Spleen (tissue), 11 donors: Measurements from ENCODE around the gene AXIN2. TPM values are rescaled to one million over a fixed set of nuclear protein-coding genes. Genes with fewer than 3 reads are reported as not detected.
"Not testable (repeated sequence)": the region's sequence is repeated elsewhere in the genome, so short reads cannot be mapped to it uniquely, and the experiment has no call there.

Source experiments
- DNase-seq: peaks from one replicate; pipeline ENCODE4 v3.0.0-alpha.2; 2020
- H3K27ac ChIP-seq, 8 donors: fragments of 200-600 bp; sonication (generic) in 7 of 8; 1 replicate in 4 of 8; 2 replicates in 4 of 8; pipeline versions ENCODE4 v1.5.0 to v1.8.0; 2016 to 2021; ENCODE audit warnings: inconsistent platforms in 4 of 8, mild to moderate bottlenecking in 4 of 8, moderate library complexity in 1 of 8
- H3K27me3 ChIP-seq, 7 donors: fragments of 200-600 bp; sonication (generic) in 6 of 7; replicated peaks in 1 of 7; 1 replicate in 4 of 7; 2 replicates in 3 of 7; pipeline versions ENCODE4 v1.5.0 to v1.8.0; 2016 to 2021; ENCODE audit warnings: inconsistent platforms in 3 of 7, mild to moderate bottlenecking in 1 of 7
- H3K36me3 ChIP-seq, 6 donors: fragments of 200-600 bp; sonication (generic) in 5 of 6; 1 replicate in 4 of 6; 2 replicates in 2 of 6; pipeline versions ENCODE4 v1.5.0 to v1.8.0; 2016 to 2021; ENCODE audit warnings: inconsistent platforms in 2 of 6
- H3K4me1 ChIP-seq, 6 donors: fragments of 200-600 bp; sonication (generic) in 5 of 6; 1 replicate in 3 of 6; 2 replicates in 3 of 6; pipeline versions ENCODE4 v1.5.0 to v1.8.0; 2016 to 2021; ENCODE audit warnings: inconsistent platforms in 3 of 6
- H3K4me3 ChIP-seq, 8 donors: fragments of 200-600 bp; sonication (generic) in 7 of 8; 1 replicate in 4 of 8; 2 replicates in 4 of 8; pipeline versions ENCODE4 v1.5.0 to v1.8.0; 2016 to 2021; ENCODE audit warnings: inconsistent platforms in 4 of 8, mild to moderate bottlenecking in 4 of 8, moderate library complexity in 2 of 8
- H3K9me3 ChIP-seq, 8 donors: fragments of 200-600 bp; sonication (generic) in 7 of 8; 1 replicate in 4 of 8; 2 replicates in 4 of 8; pipeline versions ENCODE4 v1.5.0 to v1.8.0; 2016 to 2021; ENCODE audit warnings: inconsistent platforms in 4 of 8
- POLR2A ChIP-seq, 3 donors: fragments of 450-650 bp; IDR thresholded peaks; one replicate each; pipeline ENCODE4 v1.5.1; 2017; ENCODE audit warnings: antibody characterized with exemption in 3 of 3, mild to moderate bottlenecking in 1 of 3
- POLR2AphosphoS5 ChIP-seq, 3 donors: sonication (generic); formaldehyde crosslinking; IDR thresholded peaks; one replicate each; pipeline ENCODE4 v1.5.1; 2017; ENCODE audit warnings: antibody characterized with exemption in 3 of 3
- WGBS, 5 donors: extraction: QIAGEN DNeasy Blood & Tissue Kit in 3 of 5; methylation state at CpG; one replicate each; pipeline versions ENCODE4 v1.1.5 to v1.1.7; 2013 to 2018; 5-methylcytosine and 5-hydroxymethylcytosine counted together
- intact Hi-C: fragments of 100-400 bp; cut with DNase I; formaldehyde crosslinking; loops from one replicate; pipeline ENCODE4 v1.15.0; 2023; ENCODE audit warnings: low total_unique reads
- polyA plus RNA-seq, 3 donors: library from polyadenylated mRNA; stranded (reverse); fragments of 200-250 nt; gene quantifications; one replicate each; pipeline ENCODE4 v1.2.1, GENCODE V29; 2013
- total RNA-seq, 7 donors: library from RNA; depleted of rRNA in 3 of 7; stranded (reverse); fragments of >200 nt in 3 of 7; fragmentation: NEBNext Ultra II Directional in 4 of 7; extraction: Animal tissue kit (Norgen Biotek cat#: 25700) in 4 of 7; gene quantifications; one replicate each; pipeline versions ENCODE4 v1.1.0 to v1.2.1, GENCODE V29; 2016 to 2021
- TF ChIP-seq, protein P1 (sequence below), 11 experiments: fragments of 200-600 bp in 7 of 11; fragments of 450-650 bp in 4 of 11; sonication (generic) in 4 of 11; IDR thresholded peaks in 8 of 11; conservative IDR thresholded peaks in 3 of 11; 1 replicate in 7 of 11; 2 replicates in 4 of 11; pipeline versions ENCODE4 v1.4.0 to v1.8.0; 2016 to 2021; ENCODE audit warnings: antibody characterized with exemption in 11 of 11, inconsistent platforms in 4 of 11, mild to moderate bottlenecking in 1 of 11
- donor health status: healthy with polysubstance abuse.
- donor health status: DM: no; HTN: no; CAD: no; lungs with moderate emphysema.
- donor health status: DM: no; HTN: no; CAD: no.
- donor health status: Bipolar disorder and iron deficiency.
- donor health status: healthy.
- donor health status: DM: no; HTN: no; CAD: no.
- donor health status: DM: yes; HTN: yes; CAD: no.

AXIN2 gene
- total and polyA plus RNA-seq, 10 donors = 1.1 to 16.6 (median 11.0) TPM

DNA sequence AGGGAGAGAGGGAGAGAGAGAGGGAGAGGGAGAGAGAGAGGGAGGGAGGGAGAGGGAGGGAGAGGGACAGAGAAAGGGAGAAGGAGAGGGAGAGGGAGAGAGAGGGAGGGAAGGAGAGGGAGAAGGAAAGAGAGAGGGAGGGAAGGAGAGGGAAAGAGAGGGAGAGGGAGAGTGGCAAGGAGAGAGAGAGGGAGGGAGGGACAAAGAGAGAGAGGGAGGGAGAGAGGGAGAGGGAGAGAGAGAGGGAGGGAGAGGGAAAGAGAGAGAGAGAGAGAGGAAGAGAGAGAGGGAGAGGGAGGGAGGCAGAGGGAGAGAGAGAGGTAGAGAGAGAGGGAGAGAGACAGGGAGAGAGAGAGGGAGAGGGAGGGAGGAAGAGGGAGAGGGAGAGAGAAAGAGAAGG, 73.5 kb downstream of the AXIN2 start:
- Histone ChIP-seq H3K36me3 (no peaks in the 10 kb centered on the region), H3K27me3 (no peaks in the 10 kb centered on the region), H3K4me3 (no peak overlapping the region), H3K4me1 (peaks cover 0 to 11% (median 0%) of the 10 kb centered on the region in 6 donors), H3K9me3 (no peaks in the 10 kb centered on the region), H3K27ac (no peak overlapping the region)
- no peak for DNase-seq
- intact Hi-C loops = no loop called here
- TF ChIP-seq, protein P1, sequence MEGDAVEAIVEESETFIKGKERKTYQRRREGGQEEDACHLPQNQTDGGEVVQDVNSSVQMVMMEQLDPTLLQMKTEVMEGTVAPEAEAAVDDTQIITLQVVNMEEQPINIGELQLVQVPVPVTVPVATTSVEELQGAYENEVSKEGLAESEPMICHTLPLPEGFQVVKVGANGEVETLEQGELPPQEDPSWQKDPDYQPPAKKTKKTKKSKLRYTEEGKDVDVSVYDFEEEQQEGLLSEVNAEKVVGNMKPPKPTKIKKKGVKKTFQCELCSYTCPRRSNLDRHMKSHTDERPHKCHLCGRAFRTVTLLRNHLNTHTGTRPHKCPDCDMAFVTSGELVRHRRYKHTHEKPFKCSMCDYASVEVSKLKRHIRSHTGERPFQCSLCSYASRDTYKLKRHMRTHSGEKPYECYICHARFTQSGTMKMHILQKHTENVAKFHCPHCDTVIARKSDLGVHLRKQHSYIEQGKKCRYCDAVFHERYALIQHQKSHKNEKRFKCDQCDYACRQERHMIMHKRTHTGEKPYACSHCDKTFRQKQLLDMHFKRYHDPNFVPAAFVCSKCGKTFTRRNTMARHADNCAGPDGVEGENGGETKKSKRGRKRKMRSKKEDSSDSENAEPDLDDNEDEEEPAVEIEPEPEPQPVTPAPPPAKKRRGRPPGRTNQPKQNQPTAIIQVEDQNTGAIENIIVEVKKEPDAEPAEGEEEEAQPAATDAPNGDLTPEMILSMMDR (IDR thresholded peaks at IDR 0.05 in 8 of 11, conservative IDR thresholded peaks at IDR 0.05 in 3 of 11) = no peak
- TF ChIP-seq POLR2AphosphoS5 (IDR thresholded peaks at IDR 0.05) (no peak), POLR2A (IDR thresholded peaks at IDR 0.05) (no peak)

GRCh38 chr17:65487161-65487560, 74.3 kb downstream of the AXIN2 start:
- Histone ChIP-seq H3K27ac (no peak overlapping the region), H3K27me3 (no peaks in the 10 kb centered on the region), H3K9me3 (no peaks in the 10 kb centered on the region), H3K4me3 (no peak overlapping the region), H3K36me3 (no peaks in the 10 kb centered on the region), H3K4me1 (peaks cover 0 to 11% (median 0%) of the 10 kb centered on the region in 6 donors)
- TF ChIP-seq POLR2AphosphoS5 (IDR thresholded peaks at IDR 0.05) (no peak), POLR2A (IDR thresholded peaks at IDR 0.05) (no peak)
- TF ChIP-seq, protein P1 (IDR thresholded peaks at IDR 0.05 in 8 of 11, conservative IDR thresholded peaks at IDR 0.05 in 3 of 11) = no peak
- WGBS, 5 donors = 78 to 86% (median 84%) methylated on average over 7 of the region's 7 CpGs
- intact Hi-C loops = no loop called here
- no peak for DNase-seq

- Histone ChIP-seq H3K4me1 (peaks cover 0 to 11% (median 0%) of the 10 kb centered on the region in 6 donors), H3K27me3 (no peaks in the 10 kb centered on the region), H3K4me3 (no peak overlapping the region), H3K27ac (no peak overlapping the region), H3K36me3 (no peaks in the 10 kb centered on the region), H3K9me3 (no peaks in the 10 kb centered on the region)
- no peak for DNase-seq
- intact Hi-C loops = no loop called here
- no peak for TF ChIP-seq POLR2A (IDR thresholded peaks at IDR 0.05)
- no peak for TF ChIP-seq POLR2AphosphoS5 (IDR thresholded peaks at IDR 0.05)
- 71 to 79% (median 78%) methylated on average over 8 to 9 of the region's 9 CpGs for WGBS, 5 donors
Measured at GRCh38 chr17:65485388-65486299, 75.8 kb downstream of the AXIN2 start.

DNA sequence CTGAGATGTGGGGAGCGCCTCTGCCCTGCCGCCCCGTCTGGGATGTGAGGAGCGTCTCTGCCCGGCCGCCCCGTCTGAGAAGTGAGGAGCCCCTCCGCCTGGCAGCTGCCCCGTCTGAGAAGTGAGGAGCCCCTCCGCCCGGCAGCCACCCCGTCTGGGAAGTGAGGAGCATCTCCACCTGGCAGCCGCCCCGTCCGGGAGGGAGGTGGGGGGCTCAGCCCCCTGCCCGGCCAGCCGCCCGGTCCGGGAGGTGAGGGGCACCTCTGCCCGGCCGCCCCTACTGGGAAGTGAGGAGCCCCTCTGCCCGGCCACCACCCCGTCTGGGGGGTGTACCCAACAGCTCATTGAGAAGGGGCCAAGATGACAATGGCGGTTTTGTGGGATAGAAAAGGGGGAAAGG, 77.0 kb downstream of the AXIN2 start:
- intact Hi-C loops, H3K36me3 ChIP-seq, DNase-seq, H3K27ac ChIP-seq, H3K27me3 ChIP-seq, H3K4me3 ChIP-seq, H3K9me3 ChIP-seq: not testable (repeated sequence)
- 83 to 96% (median 94%) methylated on average over 2 to 24 of the region's 24 CpGs for WGBS, 5 donors
- H3K4me1 ChIP-seq = peaks cover 0 to 11% (median 0%) of the 10 kb centered on the region in 6 donors

DNA sequence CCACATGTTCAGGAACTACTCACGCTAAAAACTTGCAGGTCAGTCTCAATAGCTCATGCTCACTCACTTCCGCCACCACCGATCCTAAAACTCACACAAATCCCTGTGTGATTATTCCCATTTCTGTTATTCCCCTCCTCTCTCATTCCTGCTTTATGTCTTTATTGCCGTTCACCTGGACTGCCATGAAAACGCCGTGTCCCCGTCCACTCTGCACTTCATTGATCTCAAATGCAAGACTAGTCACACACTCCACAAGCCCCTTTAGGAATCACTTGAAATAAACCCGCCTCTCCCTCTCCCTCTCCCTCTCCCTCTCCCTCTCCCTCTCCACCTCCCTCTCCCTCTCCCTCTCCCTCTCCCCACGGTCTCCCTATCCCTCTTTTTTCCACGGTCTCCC, 78.0 kb downstream of the AXIN2 start:
- no peaks in the 10 kb centered on the region for H3K27me3 ChIP-seq
- no peak for DNase-seq
- TF ChIP-seq POLR2A (IDR thresholded peaks at IDR 0.05) (no peak), POLR2AphosphoS5 (IDR thresholded peaks at IDR 0.05) (no peak)
- TF ChIP-seq, protein P1 (IDR thresholded peaks at IDR 0.05 in 8 of 11, conservative IDR thresholded peaks at IDR 0.05 in 3 of 11) = no peak
- H3K36me3 ChIP-seq = no peaks in the 10 kb centered on the region
- 89 to 95% (median 90%) methylated on average over 9 to 10 of the region's 10 CpGs for WGBS, 5 donors
- no peak overlapping the region for H3K4me3 ChIP-seq
- H3K4me1 ChIP-seq = peaks cover 0 to 11% (median 0%) of the 10 kb centered on the region in 6 donors
- no peak overlapping the region for H3K27ac ChIP-seq
- intact Hi-C loops = no loop called here
- no peaks in the 10 kb centered on the region for H3K9me3 ChIP-seq
